GM12891 (cell line): Measurements from ENCODE around the gene ABI2.

ENCODE experiments used
- PAX5 ChIP-seq: IDR thresholded peaks from 2 replicates; pipeline ENCODE4 v1.6.1; 2011; ENCODE audit warnings: low read length, moderate library complexity, mild to moderate bottlenecking; ENCODE audit not compliant: insufficient read depth, severe bottlenecking
- POLR2A ChIP-seq: IDR thresholded peaks from 2 replicates; pipeline ENCODE4 v1.6.1; 2011; ENCODE audit warnings: low read depth, low read length, control low read depth
- POLR2AphosphoS5 ChIP-seq: IDR thresholded peaks from 2 replicates; pipeline ENCODE4 v1.6.1; 2011; ENCODE audit warnings: low read depth, low read length, control low read depth
- POU2F2 ChIP-seq: IDR thresholded peaks from 2 replicates; pipeline ENCODE4 v1.6.1; 2011; ENCODE audit warnings: low read depth, mild to moderate bottlenecking, control low read depth, low read length, moderate library complexity
- SPI1 ChIP-seq: IDR thresholded peaks from 2 replicates; pipeline ENCODE4 v1.6.1; 2011; ENCODE audit warnings: low read depth, low read length, control low read depth
- TAF1 ChIP-seq: IDR thresholded peaks from 2 replicates; pipeline ENCODE4 v1.6.1; 2011; ENCODE audit warnings: low read depth, low read length, control low read depth

DNA sequence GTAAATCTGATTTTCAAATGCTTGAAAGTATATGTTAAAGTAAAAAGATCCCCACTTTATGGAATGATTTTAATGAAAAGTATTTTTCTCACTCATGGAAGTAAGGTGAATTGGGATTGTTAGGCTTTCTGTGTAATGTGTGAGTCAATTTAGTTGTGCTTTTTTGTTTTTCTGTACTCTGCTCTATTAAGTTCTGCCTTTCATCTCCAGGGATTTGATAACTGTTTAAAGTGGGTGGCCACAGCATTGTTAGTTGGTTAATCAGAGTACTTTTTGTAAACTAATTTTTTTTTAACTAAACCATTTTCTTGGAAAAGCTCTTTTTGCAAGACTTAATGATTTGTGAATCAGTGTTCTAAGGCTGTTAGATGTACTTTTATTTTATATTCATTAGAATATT, 76.8 kb downstream of the ABI2 start:
- TF ChIP-seq POLR2AphosphoS5 (no peak), TAF1 (no peak), POLR2A (no peak), POU2F2 (no peak), PAX5 (no peak), SPI1 (no peak)
